Common myeloid progenitor, CD34-positive (primary cell): ENCODE data around the gene ZFP92. TPM values are rescaled to one million over a fixed set of nuclear protein-coding genes. Genes with fewer than 3 reads are reported as not detected.

Experiments used
- CTCF ChIA-PET: fragments of 350-600 bp; sonication (Branson Sonifier 250); formaldehyde crosslinking; loops from one replicate; lab custom pipeline; 2021; ENCODE audit warnings: antibody characterized with exemption; lab: Charles Lee
- POLR2A ChIA-PET: fragments of 350-600 bp; sonication (Branson Sonifier 250); formaldehyde crosslinking; loops from one replicate; lab custom pipeline; 2021; ENCODE audit warnings: antibody characterized with exemption; lab: Charles Lee
- DNase-seq, 3 donors: peaks; one replicate each; pipeline versions ENCODE4 v3.0.0 to v3.0.0-alpha.2; 2013
- H3K27ac ChIP-seq, 2 experiments: 1 replicate in 1 of 2; 2 replicates in 1 of 2; pipeline ENCODE4 v1.7.0; 2013; ENCODE audit warnings: inconsistent platforms in 2 of 2, low read length in 2 of 2, mild to moderate bottlenecking in 2 of 2, low read depth in 1 of 2, moderate library complexity in 1 of 2; ENCODE audit not compliant: severe bottlenecking in 2 of 2, insufficient read depth in 1 of 2, poor library complexity in 1 of 2
- H3K27me3 ChIP-seq, 5 experiments: replicated peaks in 2 of 5; 1 replicate in 3 of 5; 2 replicates in 2 of 5; pipeline versions ENCODE4 v1.6.1 to v1.7.0; 2013; ENCODE audit warnings: low read length in 4 of 5, mild to moderate bottlenecking in 2 of 5, moderate library complexity in 2 of 5, inconsistent platforms in 1 of 5; ENCODE audit not compliant: insufficient read depth in 5 of 5, control insufficient read depth in 4 of 5
- H3K36me3 ChIP-seq, 4 experiments: 1 replicate in 2 of 4; 2 replicates in 2 of 4; pipeline versions ENCODE4 v1.6.1 to v1.7.0; 2013; ENCODE audit warnings: low read length in 3 of 4, control low read depth in 1 of 4, mild to moderate bottlenecking in 1 of 4; ENCODE audit not compliant: control insufficient read depth in 4 of 4, insufficient read depth in 4 of 4
- H3K4me1 ChIP-seq, 4 experiments: 1 replicate in 3 of 4; 2 replicates in 1 of 4; pipeline versions ENCODE4 v1.6.1 to v1.7.1; 2013; ENCODE audit warnings: low read length in 3 of 4, mild to moderate bottlenecking in 3 of 4, control low read depth in 1 of 4, inconsistent platforms in 1 of 4, moderate library complexity in 1 of 4; ENCODE audit not compliant: control insufficient read depth in 4 of 4, insufficient read depth in 4 of 4; ENCODE audit errors: control extremely low read depth in 1 of 4
- H3K4me3 ChIP-seq, 7 experiments: 1 replicate in 4 of 7; 2 replicates in 3 of 7; pipeline versions ENCODE4 v1.5.1 to v1.7.0; 2013; ENCODE audit warnings: mild to moderate bottlenecking in 7 of 7, low read length in 6 of 7, moderate library complexity in 6 of 7, inconsistent platforms in 2 of 7, low read depth in 2 of 7, control low read depth in 1 of 7; ENCODE audit not compliant: insufficient read depth in 4 of 7, control insufficient read depth in 1 of 7; ENCODE audit errors: extremely low read depth in 1 of 7
- H3K9me3 ChIP-seq, 5 experiments: 1 replicate in 4 of 5; 2 replicates in 1 of 5; pipeline versions ENCODE4 v1.6.1 to v1.7.1; 2013; ENCODE audit warnings: low read length in 4 of 5, mild to moderate bottlenecking in 2 of 5, inconsistent platforms in 1 of 5, low read depth in 1 of 5, moderate library complexity in 1 of 5; ENCODE audit not compliant: control insufficient read depth in 4 of 5, insufficient read depth in 2 of 5; ENCODE audit errors: control extremely low read depth in 1 of 5
- WGBS: methylation state at CpG from one replicate; pipeline ENCODE4 v1.1.5; 2013; ENCODE audit not compliant: insufficient coverage; 5-methylcytosine and 5-hydroxymethylcytosine counted together
- polyA plus RNA-seq: library from polyadenylated mRNA; unstranded; fragments of 120-200 nt; gene quantifications from one replicate; pipeline ENCODE4 v1.2.1, GENCODE V29; 2013

ZFP92 gene, protein sequence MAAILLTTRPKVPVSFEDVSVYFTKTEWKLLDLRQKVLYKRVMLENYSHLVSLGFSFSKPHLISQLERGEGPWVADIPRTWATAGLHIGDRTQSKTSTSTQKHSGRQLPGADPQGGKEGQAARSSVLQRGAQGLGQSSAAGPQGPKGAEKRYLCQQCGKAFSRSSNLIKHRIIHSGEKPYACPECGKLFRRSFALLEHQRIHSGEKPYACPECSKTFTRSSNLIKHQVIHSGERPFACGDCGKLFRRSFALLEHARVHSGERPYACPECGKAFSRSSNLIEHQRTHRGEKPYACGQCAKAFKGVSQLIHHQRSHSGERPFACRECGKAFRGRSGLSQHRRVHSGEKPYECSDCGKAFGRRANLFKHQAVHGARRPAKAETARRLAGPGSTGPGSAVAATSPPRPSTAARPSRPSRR
- polyA plus RNA-seq, result 1.3 TPM

DNA sequence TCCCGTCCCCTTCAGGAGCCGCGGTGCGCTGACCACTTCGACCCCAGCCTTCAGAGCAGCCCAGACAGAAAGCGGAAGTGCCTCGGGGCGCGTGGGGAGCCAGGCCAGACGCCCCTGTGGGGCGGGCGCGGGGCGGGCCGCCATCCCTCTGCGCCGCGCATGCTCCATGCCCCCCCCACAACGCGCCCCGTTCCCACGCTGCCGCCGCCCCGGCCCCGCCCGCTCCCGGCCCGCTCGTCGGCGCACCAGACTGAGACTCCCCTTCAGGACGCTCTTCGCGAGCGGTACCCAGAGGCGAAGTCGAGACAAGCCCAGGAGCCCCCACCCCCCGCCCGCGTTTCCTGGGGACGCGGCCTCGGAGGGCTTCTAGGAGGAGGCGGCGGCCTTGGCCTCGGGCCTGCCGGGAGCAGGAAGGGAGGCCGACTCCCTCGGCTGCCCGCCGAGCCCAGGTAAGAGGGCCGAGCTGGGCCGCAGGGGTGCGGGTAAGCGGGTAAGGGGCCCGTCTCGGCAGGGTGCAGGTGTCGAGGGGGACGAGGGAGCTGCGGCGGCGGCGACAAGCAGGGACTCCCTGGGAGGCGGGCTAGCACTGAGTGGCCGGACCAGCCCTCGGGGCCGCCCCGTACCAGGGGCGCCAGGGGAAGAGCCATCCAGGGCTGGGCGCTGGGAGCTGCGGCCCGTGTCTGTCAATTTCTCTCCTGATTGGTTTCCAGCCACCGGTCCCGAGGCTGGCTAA lies at the start of gene ZFP92:
Gene ZFP92, plus strand, starts transcription at position 218 of the 733 bp plus-strand sequence. CDS start 6,851 bp downstream, outside the sequence.
- Histone ChIP-seq H3K27me3 (peaks cover 0 to 9% (median 0%) of the 10 kb centered on the region in 5 experiments), H3K4me1 (peaks cover 2 to 19% (median 9%) of the 10 kb centered on the region in 4 experiments), H3K36me3 (no peaks in the 10 kb centered on the region), H3K4me3 (peak within 1 kb of the TSS; percentile 26 to 70 (median 51)), H3K9me3 (no peaks in the 10 kb centered on the region), H3K27ac (no peak within 1 kb of the TSS)
- CTCF ChIA-PET, result interaction anchor here (0.7 kb wide), 1 partner anchor 453 kb away, joined by 3 read pairs; no protein-coding TSS in a partner anchor
- 33% methylated on average over 47 of the region's 75 CpGs for WGBS
- DNase-seq, result peak; percentile 11 to 56 (median 56)
- POLR2A ChIA-PET, result no interaction called here

GRCh38 chrX:153361781-153362397 lies 49.4 kb upstream of the ZFP92 start:
- peaks cover 0 to 9% (median 4%) of the 10 kb centered on the region in 5 experiments for H3K9me3 ChIP-seq

DNA sequence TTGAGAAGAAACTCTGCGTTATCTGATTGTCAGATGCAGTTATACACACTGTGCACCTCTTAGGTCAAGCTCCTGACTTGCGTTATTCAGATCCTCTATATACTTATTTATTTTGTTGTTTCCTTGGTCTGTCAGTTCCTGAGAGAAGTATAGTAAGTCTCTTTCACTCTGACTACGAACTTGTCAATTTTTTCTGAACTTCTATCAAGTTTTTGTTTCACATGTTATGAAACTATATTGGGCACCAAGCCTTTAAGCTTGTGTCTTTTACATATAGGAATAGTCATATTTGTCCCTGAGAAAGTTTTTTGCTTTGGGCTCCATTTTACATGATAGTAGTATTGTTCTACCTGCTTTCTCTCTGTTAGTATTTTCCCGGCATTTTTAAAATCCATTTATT lies 45.6 kb upstream of the ZFP92 start:
- no peak for DNase-seq
- peaks cover 0 to 11% (median 0%) of the 10 kb centered on the region in 5 experiments for H3K27me3 ChIP-seq
- ChIA-PET CTCF (no interaction called here), POLR2A (no interaction called here)
- no peaks in the 10 kb centered on the region for H3K9me3 ChIP-seq
- no peaks in the 10 kb centered on the region for H3K36me3 ChIP-seq
- H3K4me3 ChIP-seq, result no peak overlapping the region
- H3K27ac ChIP-seq, result no peak overlapping the region
- no peaks in the 10 kb centered on the region for H3K4me1 ChIP-seq
- no CpG with 5 or more reads among the region's 4 CpGs for WGBS

More at GRCh38 chrX:153361781-153362397, 49.4 kb upstream of the ZFP92 start:
- no peaks in the 10 kb centered on the region for H3K4me1 ChIP-seq
- H3K27ac ChIP-seq, result no peak overlapping the region
- no CpG with 5 or more reads among the region's 2 CpGs for WGBS
- H3K36me3 ChIP-seq, result no peaks in the 10 kb centered on the region
- ChIA-PET POLR2A (no interaction called here), CTCF (interaction anchor here (1.0 to 1.1 kb wide), 2 partner anchors 15 to 20 kb away, joined by 3 read pairs; no protein-coding TSS in a partner anchor)
- DNase-seq, result no peak
- peaks cover 0 to 9% (median 0%) of the 10 kb centered on the region in 5 experiments for H3K27me3 ChIP-seq
- no peak overlapping the region for H3K4me3 ChIP-seq

DNA sequence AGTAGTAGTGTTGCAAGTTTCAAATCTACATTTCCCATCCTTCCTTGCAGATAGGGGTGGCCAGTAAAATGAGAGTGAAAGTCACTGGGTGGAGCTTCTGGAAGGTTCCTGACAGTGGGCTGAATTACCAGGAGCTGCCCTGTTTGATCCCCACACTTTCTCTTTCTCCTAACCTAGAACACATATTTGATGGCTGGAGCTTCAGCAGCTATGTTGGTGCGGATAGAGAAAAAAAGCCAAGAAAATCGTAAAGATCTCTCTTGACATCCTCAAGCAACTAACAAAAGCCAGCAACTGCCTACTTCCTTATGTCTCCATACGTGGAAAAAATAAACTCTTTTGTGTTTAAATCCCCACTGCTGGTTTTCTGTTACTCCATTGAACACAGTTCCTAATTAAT lies 45.2 kb upstream of the ZFP92 start:
- DNase-seq, result no peak
- Histone ChIP-seq H3K36me3 (no peaks in the 10 kb centered on the region), H3K27me3 (peaks cover 0 to 11% (median 0%) of the 10 kb centered on the region in 5 experiments), H3K4me3 (no peak overlapping the region), H3K9me3 (no peaks in the 10 kb centered on the region), H3K27ac (no peak overlapping the region), H3K4me1 (no peaks in the 10 kb centered on the region)
- WGBS, result 71% methylated on average over 2 of the region's 3 CpGs
- ChIA-PET POLR2A (no interaction called here), CTCF (no interaction called here)

DNA sequence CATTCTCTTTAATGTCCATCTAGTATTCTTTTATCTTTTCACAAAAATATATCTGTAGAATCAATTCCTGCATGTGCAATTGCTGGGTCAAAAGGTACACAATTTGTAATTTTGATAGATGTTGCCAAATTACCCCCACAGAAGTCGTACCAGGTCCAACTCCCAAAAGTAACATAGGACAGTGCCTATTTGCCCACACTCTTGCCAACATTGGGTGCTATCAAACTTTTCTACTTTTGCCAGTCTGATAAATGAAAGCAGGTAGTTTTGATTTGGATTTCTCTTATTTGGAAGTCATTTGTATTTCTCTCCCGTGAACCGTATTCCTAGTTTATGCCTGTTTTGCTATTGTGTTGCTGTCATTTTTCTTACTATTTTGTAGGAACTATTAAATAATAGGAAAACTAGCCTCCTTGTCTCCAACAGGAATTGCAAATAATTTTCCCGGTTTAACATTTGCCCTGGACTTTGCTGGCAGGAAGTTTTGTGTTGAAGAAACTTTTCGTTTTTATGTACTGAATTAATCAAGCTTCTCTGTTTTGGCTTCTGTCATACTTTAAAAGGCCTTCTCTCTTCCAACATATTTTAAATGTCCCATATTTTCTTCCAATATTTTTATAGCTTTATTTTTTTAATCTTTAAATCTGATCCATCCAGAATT lies 44.3 kb upstream of the ZFP92 start:
- Histone ChIP-seq H3K36me3 (no peaks in the 10 kb centered on the region), H3K27me3 (peaks cover 0 to 11% (median 0%) of the 10 kb centered on the region in 5 experiments), H3K4me3 (no peak overlapping the region), H3K27ac (no peak overlapping the region), H3K9me3 (no peaks in the 10 kb centered on the region), H3K4me1 (no peaks in the 10 kb centered on the region)
- POLR2A ChIA-PET, result no interaction called here
- WGBS, result 100% methylated on average over 1 of the region's 5 CpGs
- CTCF ChIA-PET, result no interaction called here
- no peak for DNase-seq

GRCh38 chrX:153370293-153371055 lies 40.8 kb upstream of the ZFP92 start:
- ChIA-PET POLR2A (no interaction called here), CTCF (no interaction called here)
- no peak for DNase-seq
- H3K27ac ChIP-seq, result no peak overlapping the region
- H3K4me3 ChIP-seq, result no peak overlapping the region
- no peaks in the 10 kb centered on the region for H3K9me3 ChIP-seq
- H3K36me3 ChIP-seq, result no peaks in the 10 kb centered on the region
- 83% methylated on average over 3 of the region's 8 CpGs for WGBS
- peaks cover 0 to 6% (median 0%) of the 10 kb centered on the region in 5 experiments for H3K27me3 ChIP-seq
- H3K4me1 ChIP-seq, result no peaks in the 10 kb centered on the region
